Gastrocnemius medialis (tissue), 4 donors: ENCODE results near the gene DIRAS3.

Source experiments
- CTCF ChIP-seq, 5 experiments: fragments of 450-650 bp in 3 of 5; fragments of 200-600 bp in 2 of 5; sonication (generic) in 2 of 5; IDR thresholded peaks in 4 of 5; conservative IDR thresholded peaks in 1 of 5; 1 replicate in 4 of 5; 2 replicates in 1 of 5; pipeline ENCODE4 v1.5.1; 2016 to 2019; ENCODE audit warnings: antibody characterized with exemption in 5 of 5, mild to moderate bottlenecking in 3 of 5, moderate library complexity in 3 of 5
- POLR2A ChIP-seq, 2 donors: fragments of 450-650 bp; IDR thresholded peaks; one replicate each; pipeline ENCODE4 v1.6.1; 2017; ENCODE audit warnings: antibody characterized with exemption in 2 of 2, mild to moderate bottlenecking in 2 of 2, moderate library complexity in 2 of 2

GRCh38 chr1:68013351-68013750 lies 37.1 kb downstream of the DIRAS3 start:
- TF ChIP-seq CTCF (IDR thresholded peaks at IDR 0.05 in 4 of 5, conservative IDR thresholded peaks at IDR 0.05 in 1 of 5) (no peak), POLR2A (IDR thresholded peaks at IDR 0.05) (no peak)
